SK-N-SH (cell line): Measurements from ENCODE around the gene PCDHA9. TPM values are rescaled to one million over a fixed set of nuclear protein-coding genes. Genes with fewer than 3 reads are reported as not detected.

ENCODE experiments used
- CTCF ChIA-PET: fragments of 300-600, 350-600 bp; formaldehyde crosslinking; extraction: SDS; loops from one replicate; lab custom pipeline; 2021; lab: Yijun Ruan, JAX
- POLR2A ChIA-PET: fragments of 350-600 bp; sonication (Branson Sonifier 250); formaldehyde crosslinking; extraction: SDS; loops from one replicate; lab custom pipeline; 2020; ENCODE audit warnings: antibody characterized with exemption, inconsistent platforms; lab: Yijun Ruan, JAX
- DNase-seq: peaks from one replicate; pipeline ENCODE4 v3.0.0; 2012
- H2AFZ ChIP-seq: fragments of 200-600 bp; sonication (generic); 2 replicates; pipeline ENCODE4 v1.8.1; 2016; ENCODE audit warnings: antibody characterized with exemption, mild to moderate bottlenecking, low read depth
- H3F3A ChIP-seq: fragments of 200-600 bp; sonication (generic); replicated peaks from 2 replicates; pipeline ENCODE3; 2016; ENCODE audit warnings: antibody characterized with exemption, mild to moderate bottlenecking; ENCODE audit not compliant: insufficient read depth
- H3K27ac ChIP-seq, 2 experiments: fragments of 200-500 bp in 1 of 2; fragments of 200-600 bp in 1 of 2; sonication (Bioruptor generic) in 1 of 2; sonication (generic), shearing (Covaris generic) in 1 of 2; 2 replicates each; pipeline versions ENCODE4 v1.5.1 to v1.6.1; 2014 to 2016; ENCODE audit warnings: low read depth in 2 of 2, inconsistent platforms in 1 of 2, low read length in 1 of 2, mild to moderate bottlenecking in 1 of 2, mixed read lengths in 1 of 2
- H3K27me3 ChIP-seq: fragments of 200-600 bp; sonication (generic), shearing (Covaris generic); 2 replicates; pipeline ENCODE4 v1.6.1; 2016; ENCODE audit warnings: mixed run types; ENCODE audit not compliant: insufficient read depth
- H3K36me3 ChIP-seq, 2 experiments: fragments of 200-500 bp in 1 of 2; fragments of 200-600 bp in 1 of 2; sonication (Bioruptor generic) in 1 of 2; sonication (generic) in 1 of 2; replicated peaks in 1 of 2; 2 replicates each; pipeline versions ENCODE3 to v1.5.1; 2014 to 2016; ENCODE audit warnings: low read length in 1 of 2, mild to moderate bottlenecking in 1 of 2; ENCODE audit not compliant: insufficient read depth in 2 of 2, control insufficient read depth in 1 of 2
- H3K4me1 ChIP-seq, 2 experiments: fragments of 200-500 bp in 1 of 2; fragments of 200-600 bp in 1 of 2; sonication (Bioruptor generic) in 1 of 2; sonication (generic), shearing (Covaris generic) in 1 of 2; 2 replicates each; pipeline versions ENCODE4 v1.5.1 to v1.6.1; 2014 to 2016; ENCODE audit warnings: low read depth in 1 of 2, low read length in 1 of 2, mixed run types in 1 of 2; ENCODE audit not compliant: insufficient read depth in 2 of 2, control insufficient read depth in 1 of 2
- H3K4me2 ChIP-seq: fragments of 200-600 bp; sonication (generic), shearing (Covaris generic); 2 replicates; pipeline ENCODE4 v1.6.1; 2017; ENCODE audit warnings: mixed run types
- H3K4me3 ChIP-seq, 2 experiments: fragments of 200-500 bp in 1 of 2; fragments of 200-600 bp in 1 of 2; sonication (Bioruptor generic) in 1 of 2; sonication (generic), shearing (Covaris generic) in 1 of 2; 2 replicates each; pipeline versions ENCODE4 v1.5.1 to v1.8.1; 2014 to 2016; ENCODE audit warnings: low read depth in 2 of 2, inconsistent platforms in 1 of 2, low read length in 1 of 2, mild to moderate bottlenecking in 1 of 2, mixed read lengths in 1 of 2, moderate library complexity in 1 of 2
- H3K79me2 ChIP-seq: fragments of 200-600 bp; sonication (generic); 2 replicates; pipeline ENCODE4 v1.8.1; 2017; ENCODE audit warnings: mild to moderate bottlenecking; ENCODE audit not compliant: insufficient read depth
- H3K9ac ChIP-seq: fragments of 200-600 bp; sonication (generic); 2 replicates; pipeline ENCODE4 v1.6.1; 2017; ENCODE audit warnings: mixed run types
- H3K9me2 ChIP-seq: fragments of 200-600 bp; sonication (generic); 2 replicates; pipeline ENCODE4 v1.6.1; 2017; ENCODE audit warnings: mixed run types
- H3K9me3 ChIP-seq: fragments of 200-600 bp; sonication (generic); 2 replicates; pipeline ENCODE4 v1.6.1; 2017; ENCODE audit warnings: mixed run types, mild to moderate bottlenecking, moderate library complexity
- H4K20me1 ChIP-seq: fragments of 200-600 bp; sonication (generic); 2 replicates; pipeline ENCODE4 v1.6.1; 2017; ENCODE audit warnings: mild to moderate bottlenecking, mixed run types; ENCODE audit not compliant: insufficient read depth
- ELF1 ChIP-seq: IDR thresholded peaks from 2 replicates; pipeline ENCODE4 v1.4.0; 2012
- FOXJ3 ChIP-seq: sonication (generic); formaldehyde crosslinking; IDR thresholded peaks from 2 replicates; pipeline ENCODE4 v1.5.1; 2020; ENCODE audit warnings: mild to moderate bottlenecking, missing genetic modification reagents
- FOXM1 ChIP-seq: IDR thresholded peaks from 2 replicates; pipeline ENCODE4 v1.4.0; 2012; ENCODE audit warnings: low read depth, mild to moderate bottlenecking
- GABPA ChIP-seq: IDR thresholded peaks from 2 replicates; pipeline ENCODE4 v1.4.0; 2012; ENCODE audit warnings: low read depth, mild to moderate bottlenecking
- GATA2 ChIP-seq: sonication (generic); formaldehyde crosslinking; IDR thresholded peaks from 2 replicates; pipeline ENCODE4 v1.5.0; 2020; ENCODE audit warnings: mild to moderate bottlenecking, missing genetic modification reagents
- JUND ChIP-seq: IDR thresholded peaks from 2 replicates; pipeline ENCODE4 v1.4.0; 2012
- NFIC ChIP-seq: IDR thresholded peaks from 2 replicates; pipeline ENCODE4 v1.4.0; 2012; ENCODE audit warnings: borderline replicate concordance
- NRF1 ChIP-seq: IDR thresholded peaks from 2 replicates; pipeline ENCODE4 v1.6.1; 2012; ENCODE audit warnings: low read depth, mild to moderate bottlenecking, low read length
- RXRA ChIP-seq: IDR thresholded peaks from 2 replicates; pipeline ENCODE4 v1.4.0; 2012; ENCODE audit warnings: low read depth, mild to moderate bottlenecking, borderline replicate concordance
- SMC3 ChIP-seq: IDR thresholded peaks from 2 replicates; pipeline ENCODE4 v1.6.1; 2012; ENCODE audit warnings: low read depth, low read length, improper control_type of control experiment
- TCF12 ChIP-seq: IDR thresholded peaks from 2 replicates; pipeline ENCODE4 v1.4.0; 2012
- TEAD4 ChIP-seq: IDR thresholded peaks from 2 replicates; pipeline ENCODE4 v1.4.0; 2012; ENCODE audit warnings: mild to moderate bottlenecking, borderline replicate concordance; ENCODE audit not compliant: insufficient read depth
- WGBS: methylation state at CpG from one replicate; pipeline ENCODE4 v1.1.6; 2017; ENCODE audit warnings: low lambda C conversion rate; 5-methylcytosine and 5-hydroxymethylcytosine counted together
- polyA plus RNA-seq, 3 experiments: library from polyadenylated mRNA; depleted of rRNA; stranded (reverse); fragments of >200 nt; gene quantifications; 2 replicates each; pipeline ENCODE4 v1.2.3, GENCODE V29; 2012
- TF ChIP-seq, protein P1 (sequence below): IDR thresholded peaks from 2 replicates; pipeline ENCODE4 v1.4.0; 2012; ENCODE audit warnings: low read depth, borderline replicate concordance
- TF ChIP-seq, protein P2 (sequence below): fragments of 150-350 bp; IDR thresholded peaks from 2 replicates; pipeline ENCODE4 v1.6.1; 2017; ENCODE audit warnings: antibody characterized with exemption, low read length, low read depth, borderline replicate concordance
- TF ChIP-seq, protein P3 (sequence below): IDR thresholded peaks from 2 replicates; pipeline ENCODE4 v1.6.1; 2012; ENCODE audit warnings: mild to moderate bottlenecking, low read depth, low read length, moderate library complexity
- TF ChIP-seq, protein P4 (sequence below): fragments of 150-350 bp; IDR thresholded peaks from 2 replicates; pipeline ENCODE4 v1.6.1; 2016; ENCODE audit warnings: mild to moderate bottlenecking, low read depth, low read length
- TF ChIP-seq, protein P5 (sequence below): IDR thresholded peaks from 2 replicates; pipeline ENCODE4; 2012

Gene PCDHA9
- polyA plus RNA-seq, 1 of the 3 experiments (the other 2 are of a cell fraction): 0.02 TPM

DNA sequence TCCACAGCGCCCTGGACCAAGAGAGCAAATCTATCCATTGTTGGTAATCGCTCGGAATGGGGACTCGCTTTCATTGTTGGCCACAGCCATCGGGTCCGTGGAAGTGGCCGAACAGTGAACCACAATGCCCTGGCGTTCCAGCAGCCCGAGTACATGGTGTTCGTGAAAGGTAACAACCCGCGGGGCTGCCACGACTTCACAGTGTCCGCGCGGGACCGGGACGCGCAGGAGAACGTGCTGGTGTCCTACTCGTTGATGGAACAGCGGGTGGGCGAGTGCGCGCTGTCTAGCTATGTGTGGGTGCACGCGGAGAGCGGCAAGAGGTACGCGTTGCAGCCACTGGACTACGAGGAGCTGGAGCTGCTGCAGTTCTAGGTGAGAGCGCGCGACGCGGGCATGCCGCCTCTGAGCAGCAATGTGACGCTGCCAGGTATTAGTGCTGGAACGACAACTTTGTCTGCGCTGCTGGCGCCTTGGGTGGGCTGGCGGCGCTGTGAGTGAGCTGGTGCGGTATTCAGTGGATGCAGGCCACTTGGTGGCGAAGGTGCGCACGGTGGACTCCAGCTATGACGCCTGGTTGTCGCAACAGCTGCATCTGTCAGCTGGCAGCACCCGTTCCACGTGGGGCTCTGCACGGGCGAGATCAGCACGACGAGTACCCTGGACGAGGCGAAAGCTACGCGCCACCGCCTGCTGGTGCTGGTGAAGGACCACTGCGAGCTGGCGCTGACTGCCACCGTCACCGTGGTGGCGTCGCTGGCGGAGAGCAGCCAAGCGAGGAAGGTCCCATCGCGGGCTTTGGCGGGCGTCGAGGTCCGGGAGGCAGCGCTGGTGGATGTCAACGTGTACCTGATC is 14.5 kb downstream of the PCDHA9 start:
- no peaks in the 10 kb centered on the region for H3K4me1 ChIP-seq
- no peak overlapping the region for H3K9ac ChIP-seq
- WGBS: 85% methylated on average over 63 of the region's 76 CpGs
- H3K36me3 ChIP-seq: no peaks in the 10 kb centered on the region
- H3K9me2 ChIP-seq: no peaks in the 10 kb centered on the region
- TF ChIP-seq FOXM1: no peak
- TF ChIP-seq NFIC: no peak
- no peak for TF ChIP-seq SMC3
- TF ChIP-seq, protein P1, sequence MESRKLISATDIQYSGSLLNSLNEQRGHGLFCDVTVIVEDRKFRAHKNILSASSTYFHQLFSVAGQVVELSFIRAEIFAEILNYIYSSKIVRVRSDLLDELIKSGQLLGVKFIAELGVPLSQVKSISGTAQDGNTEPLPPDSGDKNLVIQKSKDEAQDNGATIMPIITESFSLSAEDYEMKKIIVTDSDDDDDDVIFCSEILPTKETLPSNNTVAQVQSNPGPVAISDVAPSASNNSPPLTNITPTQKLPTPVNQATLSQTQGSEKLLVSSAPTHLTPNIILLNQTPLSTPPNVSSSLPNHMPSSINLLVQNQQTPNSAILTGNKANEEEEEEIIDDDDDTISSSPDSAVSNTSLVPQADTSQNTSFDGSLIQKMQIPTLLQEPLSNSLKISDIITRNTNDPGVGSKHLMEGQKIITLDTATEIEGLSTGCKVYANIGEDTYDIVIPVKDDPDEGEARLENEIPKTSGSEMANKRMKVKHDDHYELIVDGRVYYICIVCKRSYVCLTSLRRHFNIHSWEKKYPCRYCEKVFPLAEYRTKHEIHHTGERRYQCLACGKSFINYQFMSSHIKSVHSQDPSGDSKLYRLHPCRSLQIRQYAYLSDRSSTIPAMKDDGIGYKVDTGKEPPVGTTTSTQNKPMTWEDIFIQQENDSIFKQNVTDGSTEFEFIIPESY: no peak
- TF ChIP-seq RXRA: no peak
- no peak for TF ChIP-seq GATA2
- no peak for TF ChIP-seq FOXJ3 (CRISPR knock-in tag)
- no peak for TF ChIP-seq NRF1
- no peak for TF ChIP-seq GABPA
- TF ChIP-seq JUND: no peak
- TF ChIP-seq, protein P2, sequence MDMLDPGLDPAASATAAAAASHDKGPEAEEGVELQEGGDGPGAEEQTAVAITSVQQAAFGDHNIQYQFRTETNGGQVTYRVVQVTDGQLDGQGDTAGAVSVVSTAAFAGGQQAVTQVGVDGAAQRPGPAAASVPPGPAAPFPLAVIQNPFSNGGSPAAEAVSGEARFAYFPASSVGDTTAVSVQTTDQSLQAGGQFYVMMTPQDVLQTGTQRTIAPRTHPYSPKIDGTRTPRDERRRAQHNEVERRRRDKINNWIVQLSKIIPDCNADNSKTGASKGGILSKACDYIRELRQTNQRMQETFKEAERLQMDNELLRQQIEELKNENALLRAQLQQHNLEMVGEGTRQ: no peak
- TF ChIP-seq TEAD4: no peak
- TF ChIP-seq TCF12: no peak
- no peaks in the 10 kb centered on the region for H3F3A ChIP-seq
- H4K20me1 ChIP-seq: no peaks in the 10 kb centered on the region
- H3K27ac ChIP-seq: no peak overlapping the region
- no peaks in the 10 kb centered on the region for H3K27me3 ChIP-seq
- H3K79me2 ChIP-seq: no peaks in the 10 kb centered on the region
- H2AFZ ChIP-seq: no peak overlapping the region
- H3K4me3 ChIP-seq: no peak overlapping the region; a peak in 1 of 4 replicates
- no peaks in the 10 kb centered on the region for H3K9me3 ChIP-seq
- ChIA-PET CTCF (interaction anchor here (1.1 to 9.2 kb wide), 4 partner anchors 12 to 360 kb away, joined by 3 to 132 read pairs (median 36); partner anchors contain the start of genes PCDHA12, PCDHA8 and PCDHB14), POLR2A (no interaction called here)
- no peak overlapping the region for H3K4me2 ChIP-seq
- no peak for DNase-seq

DNA sequence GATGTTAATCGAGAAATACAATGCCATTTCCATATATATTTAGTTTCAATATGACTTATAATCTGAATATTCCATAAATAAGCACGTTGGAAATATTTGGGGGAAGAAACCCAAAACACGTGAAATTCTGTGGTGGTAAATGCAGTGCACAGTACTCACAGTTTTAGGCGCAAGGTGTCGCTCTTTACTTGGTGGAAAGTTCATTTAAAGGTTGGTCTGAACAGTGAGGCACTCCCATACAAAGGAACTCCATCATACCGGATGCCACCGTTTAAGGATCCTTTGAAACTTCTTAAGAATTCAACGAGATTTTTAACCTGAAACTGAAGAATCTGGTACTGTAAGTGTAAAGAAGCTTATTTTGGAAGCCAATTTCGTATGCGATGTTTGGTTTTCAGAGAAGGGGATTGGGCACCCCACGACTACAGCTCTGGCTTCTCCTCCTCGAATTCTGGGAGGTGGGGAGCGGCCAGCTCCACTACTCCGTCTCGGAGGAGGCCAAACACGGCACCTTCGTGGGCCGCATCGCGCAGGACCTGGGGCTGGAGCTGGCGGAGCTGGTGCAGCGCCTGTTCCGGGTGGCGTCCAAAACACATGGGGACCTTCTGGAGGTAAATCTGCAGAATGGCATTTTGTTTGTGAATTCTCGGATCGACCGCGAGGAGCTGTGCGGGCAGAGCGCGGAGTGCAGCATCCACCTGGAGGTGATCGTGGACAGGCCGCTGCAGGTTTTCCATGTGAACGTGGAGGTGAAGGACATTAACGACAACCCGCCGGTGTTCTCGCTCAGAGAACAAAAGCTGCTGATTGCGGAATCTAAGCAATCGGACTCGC is 20.8 kb downstream of the PCDHA9 start, which contains the start of gene PCDHA11:
PCDHA11 (plus strand) TSS at position 237 of the 834 bp plus-strand sequence; CDS start at position 384, 147 bp downstream.
- H3F3A ChIP-seq: no peaks in the 10 kb centered on the region
- no peak within 1 kb of the TSS for H3K4me3 ChIP-seq
- H3K9me3 ChIP-seq: no peaks in the 10 kb centered on the region
- H2AFZ ChIP-seq: no peak within 1 kb of the TSS
- no peaks in the 10 kb centered on the region for H4K20me1 ChIP-seq
- H3K79me2 ChIP-seq: no peaks in the 10 kb centered on the region
- H3K4me1 ChIP-seq: no peaks in the 10 kb centered on the region
- DNase-seq: no peak
- H3K36me3 ChIP-seq: no peaks in the 10 kb centered on the region
- no peak within 1 kb of the TSS for H3K9ac ChIP-seq
- POLR2A ChIA-PET: no interaction called here
- no peak within 1 kb of the TSS for H3K27ac ChIP-seq
- CTCF ChIA-PET: interaction anchor here (0.9 to 2.0 kb wide), 6 partner anchors 10 to 176 kb away, joined by 3 to 17 read pairs (median 6); partner anchors contain the start of genes PCDHA8 and PCDHAC1
- H3K4me2 ChIP-seq: no peak within 1 kb of the TSS
- H3K9me2 ChIP-seq: no peaks in the 10 kb centered on the region
- 72% methylated on average over 41 of the region's 41 CpGs for WGBS
- no peaks in the 10 kb centered on the region for H3K27me3 ChIP-seq
- TF ChIP-seq ELF1 (no peak), NRF1 (no peak), RXRA (no peak), FOXM1 (no peak)
- TF ChIP-seq, protein P3, sequence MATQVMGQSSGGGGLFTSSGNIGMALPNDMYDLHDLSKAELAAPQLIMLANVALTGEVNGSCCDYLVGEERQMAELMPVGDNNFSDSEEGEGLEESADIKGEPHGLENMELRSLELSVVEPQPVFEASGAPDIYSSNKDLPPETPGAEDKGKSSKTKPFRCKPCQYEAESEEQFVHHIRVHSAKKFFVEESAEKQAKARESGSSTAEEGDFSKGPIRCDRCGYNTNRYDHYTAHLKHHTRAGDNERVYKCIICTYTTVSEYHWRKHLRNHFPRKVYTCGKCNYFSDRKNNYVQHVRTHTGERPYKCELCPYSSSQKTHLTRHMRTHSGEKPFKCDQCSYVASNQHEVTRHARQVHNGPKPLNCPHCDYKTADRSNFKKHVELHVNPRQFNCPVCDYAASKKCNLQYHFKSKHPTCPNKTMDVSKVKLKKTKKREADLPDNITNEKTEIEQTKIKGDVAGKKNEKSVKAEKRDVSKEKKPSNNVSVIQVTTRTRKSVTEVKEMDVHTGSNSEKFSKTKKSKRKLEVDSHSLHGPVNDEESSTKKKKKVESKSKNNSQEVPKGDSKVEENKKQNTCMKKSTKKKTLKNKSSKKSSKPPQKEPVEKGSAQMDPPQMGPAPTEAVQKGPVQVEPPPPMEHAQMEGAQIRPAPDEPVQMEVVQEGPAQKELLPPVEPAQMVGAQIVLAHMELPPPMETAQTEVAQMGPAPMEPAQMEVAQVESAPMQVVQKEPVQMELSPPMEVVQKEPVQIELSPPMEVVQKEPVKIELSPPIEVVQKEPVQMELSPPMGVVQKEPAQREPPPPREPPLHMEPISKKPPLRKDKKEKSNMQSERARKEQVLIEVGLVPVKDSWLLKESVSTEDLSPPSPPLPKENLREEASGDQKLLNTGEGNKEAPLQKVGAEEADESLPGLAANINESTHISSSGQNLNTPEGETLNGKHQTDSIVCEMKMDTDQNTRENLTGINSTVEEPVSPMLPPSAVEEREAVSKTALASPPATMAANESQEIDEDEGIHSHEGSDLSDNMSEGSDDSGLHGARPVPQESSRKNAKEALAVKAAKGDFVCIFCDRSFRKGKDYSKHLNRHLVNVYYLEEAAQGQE: no peak
- TF ChIP-seq, protein P4, sequence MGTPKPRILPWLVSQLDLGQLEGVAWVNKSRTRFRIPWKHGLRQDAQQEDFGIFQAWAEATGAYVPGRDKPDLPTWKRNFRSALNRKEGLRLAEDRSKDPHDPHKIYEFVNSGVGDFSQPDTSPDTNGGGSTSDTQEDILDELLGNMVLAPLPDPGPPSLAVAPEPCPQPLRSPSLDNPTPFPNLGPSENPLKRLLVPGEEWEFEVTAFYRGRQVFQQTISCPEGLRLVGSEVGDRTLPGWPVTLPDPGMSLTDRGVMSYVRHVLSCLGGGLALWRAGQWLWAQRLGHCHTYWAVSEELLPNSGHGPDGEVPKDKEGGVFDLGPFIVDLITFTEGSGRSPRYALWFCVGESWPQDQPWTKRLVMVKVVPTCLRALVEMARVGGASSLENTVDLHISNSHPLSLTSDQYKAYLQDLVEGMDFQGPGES: no peak
- TF ChIP-seq, protein P5, sequence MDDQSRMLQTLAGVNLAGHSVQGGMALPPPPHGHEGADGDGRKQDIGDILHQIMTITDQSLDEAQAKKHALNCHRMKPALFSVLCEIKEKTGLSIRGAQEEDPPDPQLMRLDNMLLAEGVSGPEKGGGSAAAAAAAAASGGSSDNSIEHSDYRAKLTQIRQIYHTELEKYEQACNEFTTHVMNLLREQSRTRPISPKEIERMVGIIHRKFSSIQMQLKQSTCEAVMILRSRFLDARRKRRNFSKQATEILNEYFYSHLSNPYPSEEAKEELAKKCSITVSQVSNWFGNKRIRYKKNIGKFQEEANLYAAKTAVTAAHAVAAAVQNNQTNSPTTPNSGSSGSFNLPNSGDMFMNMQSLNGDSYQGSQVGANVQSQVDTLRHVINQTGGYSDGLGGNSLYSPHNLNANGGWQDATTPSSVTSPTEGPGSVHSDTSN: no peak
